Hematopoietic multipotent progenitor cell (in vitro differentiated cells): Measurements from ENCODE around the gene UBE2D3. TPM values are rescaled to one million over a fixed set of nuclear protein-coding genes. Genes with fewer than 3 reads are reported as not detected.
"Not testable (repeated sequence)": the region's sequence is repeated elsewhere in the genome, so short reads cannot be mapped to it uniquely, and the experiment has no call there.

ENCODE experiments used
- DNase-seq, 3 donors: peaks; one replicate each; pipeline ENCODE4 v3.0.0-alpha.2; 2011 to 2015; ENCODE audit warnings: low read depth in 2 of 3, low spot score in 2 of 3
- total RNA-seq: library from RNA; depleted of rRNA; stranded (reverse); fragments of >200 nt; gene quantifications from one replicate; pipeline ENCODE4 v1.2.3, GENCODE V29; 2012

The UBE2D3 gene
- total RNA-seq, 1 donor: 309 TPM

DNA sequence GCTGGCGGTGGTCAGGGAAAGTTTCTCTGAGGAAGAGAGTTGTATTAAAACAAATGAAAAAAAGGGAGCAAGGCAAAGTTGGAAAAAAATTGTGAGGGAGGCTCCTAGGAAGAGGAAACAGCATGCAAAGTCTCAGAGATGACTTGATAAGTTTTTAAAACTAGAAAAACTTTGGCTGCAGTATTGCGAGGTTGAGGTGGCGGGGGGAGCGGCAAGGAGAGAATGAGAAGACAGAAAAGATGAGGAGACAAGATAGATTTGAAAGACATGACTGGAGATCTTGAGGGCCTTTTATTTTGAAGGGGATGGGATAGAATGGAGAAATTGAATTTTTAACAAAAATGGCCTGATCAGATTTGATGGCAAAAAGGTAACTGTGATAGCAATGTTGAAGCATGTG is 4.8 kb upstream of the UBE2D3 start:
- no peak for DNase-seq

DNA sequence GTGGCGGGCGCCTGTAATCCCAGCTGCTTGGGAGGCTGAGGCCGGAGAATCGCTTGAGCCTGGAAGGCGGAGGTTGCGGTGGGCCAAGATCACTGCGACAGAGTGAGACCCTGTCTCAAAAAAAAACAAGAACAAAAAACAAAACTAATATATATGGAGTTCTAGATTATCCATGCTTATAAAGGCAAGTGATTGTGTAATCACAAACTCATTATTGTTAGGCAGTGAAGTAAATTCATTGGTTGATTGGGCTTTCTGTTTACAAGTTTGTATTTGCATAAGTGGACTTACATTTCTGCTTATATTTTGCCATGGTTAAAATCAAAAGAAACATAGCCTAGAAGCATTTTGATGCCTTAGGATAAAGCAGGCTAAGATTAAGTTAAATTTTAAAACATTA is 2.5 kb upstream of the UBE2D3 start:
- DNase-seq: no peak

DNA sequence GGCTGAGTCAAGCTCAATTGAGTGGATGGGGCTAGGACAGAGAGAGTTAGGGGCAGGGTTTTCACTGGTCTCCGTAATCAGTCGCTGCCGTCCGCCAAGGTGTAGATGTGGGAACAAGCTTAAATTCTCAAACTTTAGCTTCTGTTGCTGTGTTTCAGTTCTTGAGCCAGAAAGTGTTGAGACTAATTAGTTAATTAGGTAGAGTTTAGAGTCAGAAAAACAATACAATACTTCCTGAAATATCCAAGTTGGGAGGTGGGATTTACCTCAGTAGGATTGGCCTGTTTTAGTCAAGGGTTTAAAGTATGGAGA is 1.1 kb upstream of the UBE2D3 start:
- DNase-seq: no peak

DNA sequence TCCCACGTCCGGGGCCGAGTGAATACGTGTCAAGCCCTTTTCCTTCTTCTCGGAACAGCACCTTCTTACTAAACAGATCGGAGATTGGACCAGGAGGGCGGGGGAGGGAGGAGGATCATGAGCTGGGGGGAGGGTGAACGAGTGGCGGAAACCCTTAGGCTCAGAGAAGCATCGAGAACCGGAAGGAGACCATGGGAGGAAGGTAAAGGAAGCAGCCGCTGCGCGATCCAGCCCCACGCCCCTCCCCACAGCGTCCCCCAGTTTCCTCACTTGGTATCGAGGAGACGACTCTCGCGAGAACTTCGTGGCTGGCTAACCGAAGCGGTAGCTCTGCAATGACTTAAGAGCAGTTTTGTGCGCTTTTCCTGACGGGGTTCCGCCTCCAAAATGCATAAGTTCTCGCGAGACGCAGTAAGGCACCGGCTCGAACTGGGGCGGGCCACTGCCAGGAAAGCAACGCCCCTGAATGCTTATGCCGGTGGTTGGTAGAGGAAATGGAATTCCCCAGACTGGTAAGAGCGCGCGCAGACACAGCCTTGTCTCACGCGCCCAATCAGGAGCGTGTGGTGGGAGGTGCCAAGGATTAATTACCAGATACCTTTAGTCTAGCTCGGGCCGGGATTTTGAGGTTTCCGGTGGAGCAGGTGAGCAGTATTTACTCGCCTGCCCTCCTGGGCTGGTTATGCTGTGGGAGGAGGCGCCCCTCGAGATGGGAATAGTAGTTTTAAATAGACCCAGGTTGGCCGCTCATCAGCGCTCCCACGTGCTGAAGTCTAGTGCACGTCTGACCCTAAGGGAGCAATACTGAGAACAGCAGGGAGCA is 534 bp upstream of the UBE2D3 start:
- DNase-seq: peak; percentile 97 to 100 (median 100)

DNA sequence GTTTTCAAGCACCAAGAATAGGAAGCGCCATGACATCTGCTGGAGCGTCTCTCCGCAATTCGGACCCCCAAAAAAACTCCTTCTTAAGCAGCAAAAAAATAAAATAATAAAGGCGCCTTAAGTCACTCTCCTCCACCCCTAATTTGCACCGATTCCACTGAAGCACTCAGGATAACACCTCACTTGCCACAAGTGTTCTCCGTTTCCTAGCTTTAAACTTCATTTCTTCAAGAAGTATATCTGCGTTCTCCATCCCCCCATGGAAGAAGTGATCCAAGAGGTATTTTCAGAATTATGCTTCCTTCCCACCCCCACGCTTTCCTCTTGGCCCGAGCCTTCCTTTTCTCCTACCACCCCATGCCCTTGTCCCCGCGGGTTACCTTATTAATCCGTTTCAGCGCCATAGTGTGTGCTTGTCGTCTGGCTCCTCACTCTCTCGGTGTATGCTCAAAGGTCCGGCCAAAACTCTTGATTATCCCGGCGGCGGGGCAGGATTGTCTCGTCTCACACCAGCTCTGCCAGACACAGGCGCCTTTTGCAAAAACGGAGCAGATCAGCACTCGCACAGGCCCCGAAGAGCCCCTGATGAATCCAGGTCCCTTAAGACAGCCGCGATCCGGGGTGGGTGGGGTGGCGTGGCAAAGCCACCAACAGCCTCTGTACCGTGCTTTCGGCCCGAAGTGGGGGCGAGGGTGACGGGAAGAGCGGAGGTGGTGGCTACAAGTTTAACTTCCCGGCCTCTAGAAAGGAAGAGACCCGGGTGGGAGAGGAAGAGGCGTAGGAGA is 1.1 kb downstream of the UBE2D3 start:
- no peak for DNase-seq

DNA sequence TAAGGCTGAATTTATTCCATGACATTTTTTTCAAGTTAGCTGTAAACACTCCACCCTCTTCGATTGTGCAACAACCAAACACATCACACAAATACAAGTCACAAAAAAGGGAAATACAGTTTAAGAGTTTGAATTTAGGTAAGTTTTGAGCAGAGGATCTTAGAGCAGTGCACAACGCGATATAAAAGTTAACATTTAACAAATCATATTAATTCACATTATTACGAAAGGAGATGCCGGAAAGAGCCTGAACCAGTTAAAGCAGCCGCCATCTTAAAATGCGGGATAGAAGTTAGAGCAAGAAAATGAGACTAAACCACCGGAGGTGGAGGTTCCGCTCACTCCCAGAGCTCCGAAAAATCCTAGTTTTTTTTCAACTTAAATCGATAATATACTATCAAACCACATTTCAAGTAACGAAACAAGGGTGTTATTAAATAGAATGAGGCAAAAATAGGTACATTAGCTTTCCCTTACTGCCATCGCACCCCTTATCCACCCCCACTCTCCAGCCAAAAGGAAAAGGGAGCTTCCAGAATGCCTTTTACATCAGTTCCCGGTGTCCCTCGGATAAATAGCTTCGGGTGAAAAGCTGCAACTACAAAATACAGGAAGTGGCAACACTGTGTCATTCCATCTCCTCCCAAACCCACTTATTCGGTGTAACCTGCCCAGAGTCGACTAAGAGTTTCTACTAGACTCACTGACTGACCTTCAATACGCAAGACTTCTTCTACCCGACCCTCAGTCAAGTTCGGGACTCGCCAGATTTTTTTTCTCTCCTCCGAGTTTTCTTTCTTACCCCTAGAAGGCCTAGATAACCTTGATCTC is 1.9 kb downstream of the UBE2D3 start:
- DNase-seq: peak in 2 of 3 donors; percentile 40 to 67

DNA sequence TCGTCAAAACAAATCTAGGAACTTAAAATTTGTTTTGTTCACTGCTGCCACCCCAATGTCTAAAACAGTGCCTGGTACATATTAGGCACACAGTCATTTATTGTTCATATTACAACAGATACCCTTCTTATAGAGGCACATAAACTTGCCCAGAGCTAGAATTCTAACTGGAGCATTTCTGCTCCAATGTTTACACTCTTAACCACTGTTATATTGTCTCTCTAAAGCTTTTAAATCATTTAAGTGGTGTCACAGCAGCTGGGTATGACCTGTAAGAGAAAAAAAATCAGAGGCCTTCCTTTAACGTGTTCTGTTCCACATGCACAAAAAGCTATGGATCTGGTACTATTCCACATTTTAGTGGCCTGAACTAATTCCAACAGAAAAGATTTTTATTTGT is 3.0 kb downstream of the UBE2D3 start:
- DNase-seq: no peak

DNA sequence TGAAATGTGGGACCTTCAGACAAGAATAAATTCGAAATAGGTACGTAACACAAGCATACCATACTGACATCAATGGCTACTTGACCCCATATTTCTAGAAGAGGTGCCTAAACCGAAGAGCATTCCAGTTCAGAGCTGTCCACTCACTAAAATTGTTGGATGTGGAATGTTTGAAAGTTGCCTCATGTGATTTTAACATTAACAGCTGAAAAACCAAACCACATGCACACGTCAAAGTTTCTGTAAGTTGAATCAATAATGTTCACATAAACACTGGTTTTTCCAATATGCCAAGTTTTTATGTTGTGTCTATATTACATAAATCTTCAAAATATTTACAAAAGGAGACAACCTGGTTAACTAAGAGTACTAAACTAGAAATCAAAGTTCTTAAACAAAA is 3.5 kb downstream of the UBE2D3 start:
- DNase-seq: no peak

DNA sequence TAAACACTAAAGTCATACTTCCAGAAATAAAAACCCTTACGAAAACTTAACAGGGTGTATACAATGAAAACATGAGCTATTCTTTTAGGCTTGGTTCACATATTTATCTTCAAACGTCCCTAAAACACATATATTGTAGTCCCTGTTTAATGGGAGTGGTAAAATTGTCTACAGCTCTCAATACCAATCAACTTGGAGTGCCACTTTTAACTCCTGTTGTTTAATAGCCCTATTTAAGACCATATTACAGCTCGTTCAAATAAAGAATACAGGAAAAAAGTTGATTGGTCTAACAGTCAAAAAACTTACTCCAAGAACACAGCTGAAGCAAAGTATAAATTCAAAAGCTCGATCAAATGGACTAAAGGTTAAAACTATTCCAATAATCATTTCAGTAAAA is 3.9 kb downstream of the UBE2D3 start:
- no peak for DNase-seq

DNA sequence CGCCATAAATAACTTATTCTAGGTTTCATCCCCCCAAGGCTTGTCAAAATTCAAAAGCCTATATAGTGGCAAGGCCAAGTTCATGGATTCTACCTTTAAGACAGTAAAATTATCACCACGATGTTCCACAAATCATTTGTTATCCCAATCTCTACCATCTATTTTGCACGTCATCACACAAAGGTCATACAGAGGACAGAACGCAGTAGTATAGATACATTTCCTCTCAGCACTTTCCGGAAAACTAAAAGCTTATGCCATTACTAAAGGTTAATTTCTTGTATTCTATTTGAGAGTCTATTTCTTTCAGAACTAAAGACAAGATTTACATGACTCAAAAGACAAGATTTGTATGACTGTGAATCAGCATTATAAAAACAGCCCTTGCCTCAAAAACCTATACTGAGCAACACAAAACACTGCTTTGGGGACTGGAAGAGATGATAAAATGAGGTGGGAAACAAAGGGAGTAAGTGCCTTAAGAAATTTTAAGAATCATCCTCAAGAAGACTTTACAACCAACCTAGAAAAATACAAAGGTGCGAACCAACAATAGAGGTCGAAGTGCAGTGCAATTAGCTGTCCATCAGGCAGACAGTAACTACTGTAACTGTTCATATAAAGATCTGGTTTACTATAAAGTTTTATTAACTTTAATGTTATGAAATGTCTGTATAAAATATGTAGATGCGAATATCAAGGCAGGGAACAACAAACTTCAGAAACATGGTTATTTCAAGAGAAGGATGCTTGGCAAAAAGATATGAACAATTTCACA is 7.6 kb downstream of the UBE2D3 start:
- DNase-seq: peak in 1 of 3 donors; percentile 36

DNA sequence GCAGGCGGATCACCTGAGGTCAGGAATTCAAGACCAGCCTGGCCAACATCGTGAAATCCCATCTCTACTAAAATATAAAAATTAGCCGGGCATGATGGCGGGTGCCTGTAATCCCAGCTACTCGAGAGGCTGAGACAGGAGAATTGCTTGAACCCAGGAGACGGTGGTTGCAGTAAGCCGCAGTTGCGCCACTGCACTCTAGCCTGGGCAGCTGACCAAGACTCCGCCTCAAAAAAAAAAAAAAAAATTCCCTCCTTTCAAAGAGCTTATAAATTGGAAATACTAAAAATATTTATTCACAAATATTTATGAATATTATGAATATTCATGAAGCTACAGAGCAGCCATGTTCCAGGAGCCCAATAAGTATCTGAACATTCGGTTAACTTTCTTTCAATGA is 8.3 kb downstream of the UBE2D3 start:
- not testable (repeated sequence) for DNase-seq

DNA sequence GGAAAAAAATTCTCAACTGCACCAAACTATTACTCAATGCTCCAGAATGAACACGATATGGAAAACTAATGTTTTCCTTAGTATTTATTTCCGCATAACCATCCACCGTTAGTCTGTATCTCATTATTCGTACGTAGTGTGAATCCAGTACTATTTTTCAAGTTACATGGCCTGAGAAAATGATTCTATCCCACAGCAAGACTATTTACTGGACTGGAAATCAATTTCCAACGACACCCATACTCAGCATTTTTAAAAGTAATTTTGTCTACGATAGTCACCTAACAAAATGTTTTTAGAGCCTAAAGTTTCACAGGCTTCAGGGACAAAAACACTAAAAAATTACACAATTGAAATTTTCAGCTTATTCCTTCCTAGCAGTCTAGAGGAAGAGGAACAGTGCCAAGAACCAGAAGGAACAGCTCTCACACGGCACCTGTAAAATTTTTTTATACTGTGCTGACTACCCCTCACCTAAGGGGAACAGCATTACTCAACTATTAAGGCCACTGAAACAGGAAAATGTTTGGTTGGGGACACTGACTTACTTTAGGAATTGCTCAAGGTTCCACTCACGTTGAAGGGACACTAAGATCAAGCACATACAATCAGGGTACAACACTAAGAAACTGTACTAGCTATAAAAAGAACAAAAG is 9.6 kb downstream of the UBE2D3 start:
- no peak for DNase-seq

DNA sequence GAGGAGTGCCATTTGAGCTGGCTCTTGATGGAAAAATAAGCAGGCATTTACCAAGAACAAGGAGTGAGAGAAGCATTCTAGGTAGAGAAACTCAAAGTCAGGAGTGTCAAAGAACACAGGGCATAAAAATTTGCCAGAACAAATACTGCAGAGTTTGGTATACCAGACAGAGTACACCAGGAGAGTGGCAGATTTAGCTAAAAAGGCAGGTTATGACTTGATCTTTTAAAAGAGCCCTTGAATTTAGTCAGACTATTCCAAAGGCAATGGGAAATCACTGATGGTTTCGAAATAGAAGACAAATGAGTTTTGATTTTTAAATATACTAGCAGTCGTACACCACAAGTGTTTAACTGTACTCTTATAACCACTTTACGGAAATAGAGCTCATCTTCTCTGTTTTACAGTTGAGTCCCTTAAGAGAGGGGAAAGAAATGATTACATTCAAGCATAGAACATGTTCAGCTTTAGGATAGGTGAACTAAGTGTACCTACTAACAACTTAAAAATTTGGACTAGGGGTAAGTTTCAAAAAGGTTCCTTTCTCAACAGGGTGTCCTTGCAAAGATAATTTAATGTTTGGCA is 10.2 kb downstream of the UBE2D3 start:
- DNase-seq: no peak

DNA sequence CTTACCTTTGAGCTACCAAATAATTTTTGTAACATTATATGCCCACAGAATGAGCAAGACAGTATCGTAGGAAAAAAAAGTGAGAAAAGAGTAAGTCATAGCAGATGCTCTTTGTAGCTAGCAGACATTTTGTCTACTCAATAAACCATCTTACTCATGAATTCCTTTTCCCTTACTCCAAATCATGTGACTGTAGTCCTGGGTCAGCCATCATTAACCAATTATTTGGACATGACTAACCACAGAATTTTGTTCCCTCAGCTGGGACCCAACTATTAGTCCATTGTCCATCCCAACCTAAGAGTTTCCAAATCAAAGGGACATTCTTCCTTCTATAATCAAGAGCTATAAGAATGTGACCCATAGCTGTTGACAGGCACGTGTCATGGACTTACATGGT is 11.4 kb downstream of the UBE2D3 start:
- DNase-seq: no peak

DNA sequence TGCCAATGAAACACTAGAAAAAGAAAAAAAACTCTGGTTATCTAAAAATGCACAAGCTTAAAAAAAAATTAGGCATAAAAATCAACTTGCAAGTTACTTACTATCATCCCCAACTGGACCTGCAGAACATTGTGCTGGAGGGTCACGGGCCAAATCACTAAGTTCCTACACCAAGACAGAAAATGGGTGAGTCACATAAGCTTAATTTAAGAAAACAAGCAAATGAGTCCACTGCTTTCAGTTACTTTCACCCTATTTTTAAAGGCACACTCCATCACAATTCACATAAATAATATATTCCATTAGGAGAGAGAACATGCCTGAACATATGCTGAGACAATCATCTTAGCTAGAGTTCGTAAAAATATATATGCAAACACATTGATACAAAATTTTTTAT is 17.7 kb downstream of the UBE2D3 start:
- DNase-seq: no peak

DNA sequence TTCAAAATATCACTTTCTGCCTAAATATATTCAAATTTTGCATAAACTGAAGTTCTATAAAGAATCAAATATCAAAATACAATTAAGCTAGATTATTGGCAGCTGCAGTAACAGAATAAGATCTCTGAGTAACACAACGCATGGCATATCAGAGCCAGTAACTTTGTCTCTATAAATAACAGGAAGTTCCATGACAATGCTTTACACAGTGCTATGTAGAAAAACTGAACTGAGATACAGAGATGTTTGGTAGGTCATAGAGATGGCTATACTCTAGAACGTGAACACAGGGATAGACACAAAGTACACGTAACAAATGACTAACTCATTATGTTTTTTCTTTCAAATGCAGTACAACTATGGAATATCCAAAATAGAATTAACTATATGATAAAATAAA is 18.2 kb downstream of the UBE2D3 start:
- peak in 1 of 3 donors; percentile 32 for DNase-seq

DNA sequence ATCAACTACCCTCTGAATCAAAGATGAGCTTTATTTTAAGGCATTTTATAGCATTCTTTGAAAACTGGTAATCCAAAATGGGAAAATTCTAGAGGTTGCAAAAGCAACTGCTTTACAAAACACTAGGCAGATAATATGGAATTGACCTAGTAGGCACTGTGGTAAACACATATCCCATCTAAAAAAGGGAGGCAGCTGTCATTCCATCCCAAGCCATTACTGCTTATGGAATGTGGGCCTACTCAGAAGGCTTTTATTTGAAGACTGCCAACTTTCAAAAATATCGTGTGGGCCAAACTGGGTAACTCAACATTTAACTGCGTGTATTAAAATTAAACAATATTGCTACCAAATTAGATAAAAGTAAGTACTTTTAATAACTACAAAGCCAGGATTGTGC is 19.3 kb downstream of the UBE2D3 start:
- no peak for DNase-seq

DNA sequence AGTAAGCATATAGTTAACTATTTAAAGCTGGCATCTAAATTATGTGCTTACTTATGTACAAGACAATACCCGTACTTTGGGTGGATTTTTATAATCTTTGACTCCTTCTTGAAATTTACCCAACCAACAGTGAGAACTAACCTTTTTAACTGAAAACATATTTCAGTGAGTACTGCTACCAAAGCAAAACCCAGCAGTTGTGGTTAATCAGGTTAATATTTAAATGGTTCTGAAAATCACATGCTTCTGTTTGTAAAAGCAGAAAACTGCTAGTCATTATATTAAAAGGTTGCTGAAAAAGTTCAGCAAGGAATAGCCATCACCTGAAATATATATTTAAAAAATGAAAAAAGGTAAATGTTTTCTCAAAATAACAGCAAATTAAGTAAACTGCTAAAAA is 20.0 kb downstream of the UBE2D3 start:
- DNase-seq: no peak

DNA sequence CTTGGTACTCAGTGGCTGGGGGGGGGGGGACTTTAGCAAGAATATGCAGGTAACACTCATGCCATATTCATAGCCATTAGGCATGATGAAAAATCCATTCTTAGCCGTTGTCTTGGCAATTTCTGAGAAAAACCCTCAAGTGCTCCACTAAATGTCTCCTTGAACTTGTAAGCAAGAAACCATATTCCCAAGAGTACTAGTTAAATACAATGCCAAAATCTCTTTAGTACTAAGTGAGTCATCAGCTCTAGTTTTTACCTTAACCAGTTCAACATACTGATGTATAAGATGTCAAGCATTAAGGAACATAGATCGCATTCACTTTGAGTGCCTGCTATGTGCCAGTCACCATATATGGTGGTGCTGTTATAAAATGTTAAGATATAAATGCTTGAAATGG is 27.5 kb downstream of the UBE2D3 start:
- DNase-seq: no peak

DNA sequence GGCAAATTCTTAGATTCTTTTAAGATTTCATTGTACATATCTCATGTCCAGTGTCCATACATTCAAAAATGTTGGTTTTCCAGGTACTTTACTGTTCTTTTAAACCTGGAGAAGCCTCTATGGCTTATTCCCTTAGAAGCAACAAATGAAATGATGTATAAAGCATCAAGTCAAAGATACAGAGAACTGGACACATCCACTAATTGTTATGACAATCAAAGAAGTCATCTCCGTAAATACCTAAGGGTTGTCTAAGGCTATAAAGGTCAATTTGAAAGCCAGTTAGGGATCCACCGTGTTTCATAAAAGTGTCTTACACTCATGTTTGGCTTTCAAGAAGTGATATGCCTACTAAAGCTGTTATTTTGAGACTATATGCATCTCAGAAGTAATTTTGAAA is 32.4 kb downstream of the UBE2D3 start:
- no peak for DNase-seq
